Activated T-cell treated with anti-CD3 and anti-CD28 coated beads, Interleukin-2, amount 50 U/mL, for 4 hours (primary cell): Measurements from ENCODE around the gene PLAGL1. TPM values are rescaled to one million over a fixed set of nuclear protein-coding genes. Genes with fewer than 3 reads are reported as not detected.
"Not testable (repeated sequence)": the region's sequence is repeated elsewhere in the genome, so short reads cannot be mapped to it uniquely, and the experiment has no call there.

Experiments
- ATAC-seq, 2 donors: fragments of 200-7000 bp; cut with Tn5 transposase; one replicate each; pipeline ENCODE4 v1.10.0; 2021
- DNase-seq: peaks from one replicate; pipeline ENCODE4 v3.0.0-alpha.2; 2020
- H3K27me3 Mint-ChIP-seq: one replicate; pipeline ENCODE4 v1.8.0; 2021; ENCODE audit warnings: low read depth, mixed read lengths
- H3K36me3 Mint-ChIP-seq: one replicate; pipeline ENCODE4 v1.8.0; 2022; ENCODE audit warnings: mixed read lengths; ENCODE audit not compliant: insufficient read depth
- H3K4me1 Mint-ChIP-seq: one replicate; pipeline ENCODE4 v1.8.0; 2021; ENCODE audit warnings: low read depth, mixed read lengths
- H3K4me3 Mint-ChIP-seq: one replicate; pipeline ENCODE4 v1.8.0; 2021; ENCODE audit warnings: mild to moderate bottlenecking, moderate library complexity, mixed read lengths
- H3K9me3 Mint-ChIP-seq: one replicate; pipeline ENCODE4 v1.8.0; 2021; ENCODE audit warnings: mixed read lengths
- total RNA-seq, 3 donors: library from RNA; stranded (reverse); gene quantifications; one replicate each; pipeline ENCODE4 v1.2.1, GENCODE V29; 2021

PLAGL1 gene, protein sequence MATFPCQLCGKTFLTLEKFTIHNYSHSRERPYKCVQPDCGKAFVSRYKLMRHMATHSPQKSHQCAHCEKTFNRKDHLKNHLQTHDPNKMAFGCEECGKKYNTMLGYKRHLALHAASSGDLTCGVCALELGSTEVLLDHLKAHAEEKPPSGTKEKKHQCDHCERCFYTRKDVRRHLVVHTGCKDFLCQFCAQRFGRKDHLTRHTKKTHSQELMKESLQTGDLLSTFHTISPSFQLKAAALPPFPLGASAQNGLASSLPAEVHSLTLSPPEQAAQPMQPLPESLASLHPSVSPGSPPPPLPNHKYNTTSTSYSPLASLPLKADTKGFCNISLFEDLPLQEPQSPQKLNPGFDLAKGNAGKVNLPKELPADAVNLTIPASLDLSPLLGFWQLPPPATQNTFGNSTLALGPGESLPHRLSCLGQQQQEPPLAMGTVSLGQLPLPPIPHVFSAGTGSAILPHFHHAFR
- 1 to 10 TPM; 6.5 to 8.9 (median 7.8) TPM for total RNA-seq

DNA sequence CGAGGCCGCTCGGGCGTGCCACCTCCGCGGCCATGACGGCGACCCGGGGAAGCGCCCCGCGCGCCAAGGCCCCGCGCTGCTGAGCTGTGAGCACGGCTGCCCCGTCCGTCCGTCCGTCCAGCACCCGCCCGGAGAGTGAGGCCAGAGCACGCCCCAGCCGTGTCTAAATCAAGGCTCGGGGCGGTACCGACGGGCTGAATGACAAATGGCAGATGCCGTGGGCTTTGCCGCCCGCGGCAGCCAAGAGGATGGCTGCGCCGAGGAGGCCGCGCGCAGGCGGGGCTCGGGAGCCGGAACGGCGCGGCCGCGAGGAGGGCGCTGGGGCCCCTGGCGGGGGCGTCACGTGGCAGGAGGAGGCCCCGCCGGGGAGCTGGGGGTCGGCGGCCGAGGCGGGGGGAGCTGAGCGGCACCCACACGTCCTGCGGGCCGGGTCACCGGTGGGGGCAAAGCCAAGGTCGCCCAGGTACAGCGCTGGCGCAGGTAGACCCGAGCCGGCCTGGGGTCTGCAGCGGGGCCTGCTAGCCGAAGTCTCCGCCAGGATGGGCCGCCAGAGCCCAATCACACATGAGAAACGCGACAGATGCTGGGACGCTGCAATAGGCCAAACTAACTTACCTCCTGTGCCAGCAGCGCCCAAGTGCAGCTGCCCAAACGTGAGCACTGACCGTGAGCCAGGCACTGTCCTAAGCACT lies at the start of gene PLAGL1:
PLAGL1 (minus strand) TSS at position 140 of the 692 bp plus-strand sequence. CDS start 60,123 bp downstream, outside the sequence.
- ATAC-seq = peak; percentile 82 to 85
- Mint-ChIP-seq H3K4me3 (peak within 1 kb of the TSS; percentile 73), H3K4me1 (peaks cover 8% of the 10 kb centered on the region), H3K9me3 (peaks cover under 1% of the 10 kb centered on the region), H3K27me3 (peaks cover 19% of the 10 kb centered on the region), H3K36me3 (no peaks in the 10 kb centered on the region)
- DNase-seq = peak; percentile 4

DNA sequence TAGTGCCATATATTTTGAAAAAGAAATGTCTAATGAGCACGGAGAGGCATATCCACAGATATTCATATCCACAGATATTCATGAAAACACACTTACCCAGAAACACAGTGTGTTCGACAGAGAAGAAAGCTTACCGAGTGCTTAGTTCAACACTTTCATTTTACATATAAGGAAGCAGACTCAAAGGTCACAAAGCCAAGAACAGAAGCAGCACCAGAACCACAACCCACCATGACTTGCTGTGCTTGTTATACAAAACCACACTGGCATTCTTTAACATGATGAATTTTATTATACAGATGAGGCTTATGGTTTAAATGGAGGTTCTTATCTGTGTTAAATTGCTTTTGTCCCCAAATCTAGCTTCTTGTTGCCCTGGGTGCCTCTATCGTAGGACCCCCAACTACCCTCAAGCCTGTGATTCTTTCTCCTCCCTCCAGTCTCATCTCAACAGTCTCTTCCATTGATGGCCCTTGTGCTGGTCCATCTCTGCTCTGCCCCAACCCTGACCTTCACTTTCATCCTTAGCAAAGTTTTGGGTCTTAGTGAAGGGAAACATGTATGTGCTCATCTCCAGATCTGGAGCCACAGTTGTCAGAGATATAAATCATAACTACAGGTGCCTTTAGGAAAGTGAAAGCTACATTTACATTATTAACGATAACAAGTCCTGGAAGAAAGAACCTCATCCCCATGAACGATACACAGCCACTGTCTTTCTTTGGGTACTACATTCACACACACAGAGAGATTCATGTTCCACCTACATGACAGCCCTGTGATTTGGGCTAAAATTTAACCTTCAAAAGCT lies 47.3 kb upstream of the PLAGL1 start:
- peaks cover 32% of the 10 kb centered on the region for H3K4me1 Mint-ChIP-seq
- no peaks in the 10 kb centered on the region for H3K9me3 Mint-ChIP-seq
- H3K27me3 Mint-ChIP-seq = no peaks in the 10 kb centered on the region
- no peaks in the 10 kb centered on the region for H3K36me3 Mint-ChIP-seq
- peak; percentile 27 for DNase-seq
- peak overlapping the region; percentile 66 for H3K4me3 Mint-ChIP-seq
- ATAC-seq = peak; percentile 89 to 91

DNA sequence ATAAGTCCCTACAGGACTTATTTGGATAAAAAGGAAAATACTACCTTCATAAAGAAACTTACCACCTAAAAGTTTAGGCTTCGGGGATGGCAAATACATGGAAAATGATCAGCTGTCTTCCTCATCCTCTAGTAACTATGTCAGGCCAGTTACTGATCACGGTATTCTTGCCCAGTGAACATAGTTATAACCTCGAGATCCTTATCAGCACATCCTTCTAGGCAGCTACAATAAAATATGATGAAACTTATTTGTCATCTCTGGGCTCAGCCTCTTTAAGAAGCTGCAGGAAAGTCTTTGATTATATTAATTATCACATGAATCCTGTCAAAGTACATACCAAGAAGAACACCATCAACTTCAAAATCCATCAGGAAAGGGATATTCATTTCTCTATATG lies 45.5 kb upstream of the PLAGL1 start:
- no peaks in the 10 kb centered on the region for H3K36me3 Mint-ChIP-seq
- no peak for DNase-seq
- peaks cover 32% of the 10 kb centered on the region for H3K4me1 Mint-ChIP-seq
- H3K9me3 Mint-ChIP-seq = no peaks in the 10 kb centered on the region
- H3K27me3 Mint-ChIP-seq = no peaks in the 10 kb centered on the region
- no peak overlapping the region for H3K4me3 Mint-ChIP-seq
- no peak for ATAC-seq

DNA sequence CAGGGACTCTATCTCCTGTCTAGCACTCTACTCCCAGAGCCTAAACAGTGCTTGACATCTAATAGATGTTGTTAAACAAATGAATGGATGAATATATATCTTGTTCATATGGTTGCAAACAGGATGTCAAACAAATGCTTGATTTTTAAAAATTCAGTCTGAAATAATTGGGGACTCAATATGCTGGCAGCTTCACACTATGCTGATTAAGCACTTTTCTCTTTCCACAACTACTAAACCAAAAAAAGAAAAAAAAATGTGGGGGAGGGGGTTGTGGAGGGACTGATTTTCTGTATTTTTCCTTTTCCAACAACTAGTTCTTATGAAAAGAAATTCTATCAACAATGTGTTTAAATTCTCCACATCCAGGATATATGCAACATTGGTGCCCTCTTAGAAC lies 44.4 kb upstream of the PLAGL1 start:
- Mint-ChIP-seq H3K4me1 (peaks cover 32% of the 10 kb centered on the region), H3K9me3 (no peaks in the 10 kb centered on the region), H3K27me3 (no peaks in the 10 kb centered on the region), H3K4me3 (no peak overlapping the region), H3K36me3 (no peaks in the 10 kb centered on the region)
- DNase-seq (no peak), ATAC-seq (no peak)

DNA sequence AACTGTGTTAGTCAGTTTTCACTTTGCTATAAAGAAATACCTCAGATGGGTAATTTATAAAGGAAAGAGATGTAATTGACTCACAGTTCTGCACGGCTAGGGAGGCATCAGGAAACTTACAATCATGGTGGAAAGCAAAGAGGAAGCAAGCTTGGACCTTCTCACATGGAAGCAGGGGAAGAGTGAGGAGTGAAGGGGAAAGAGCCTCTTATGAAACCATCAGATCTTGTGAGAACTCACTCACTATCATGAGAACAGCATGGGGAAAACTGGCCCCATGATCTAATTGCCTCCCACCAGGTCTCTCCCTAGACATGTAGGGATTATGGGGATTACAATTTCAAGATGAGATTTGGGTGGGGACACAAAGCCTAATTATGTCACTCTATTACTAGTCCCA lies 41.3 kb upstream of the PLAGL1 start:
- no peak for ATAC-seq

DNA sequence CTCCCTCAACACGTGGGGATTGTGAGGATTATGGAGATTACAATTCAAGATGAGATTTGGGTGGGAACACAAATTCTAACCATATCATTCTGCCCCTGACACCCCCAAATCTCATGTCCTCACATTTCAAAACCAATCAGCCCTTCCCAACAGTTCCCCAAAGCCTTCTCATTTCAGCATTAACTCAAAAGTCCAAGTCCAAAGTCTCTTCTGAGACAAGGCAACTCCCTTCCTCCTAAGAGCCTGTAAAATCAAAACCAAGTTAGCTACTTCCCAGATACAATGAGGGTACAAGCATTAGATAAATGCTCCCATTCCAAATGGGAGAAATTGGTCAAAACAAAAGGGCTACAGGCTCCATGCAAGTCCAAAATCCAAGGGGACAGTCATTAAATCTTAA lies 39.6 kb upstream of the PLAGL1 start:
- DNase-seq (no peak), ATAC-seq (no peak)
- H3K4me3 Mint-ChIP-seq = no peak overlapping the region
- no peaks in the 10 kb centered on the region for H3K9me3 Mint-ChIP-seq
- H3K4me1 Mint-ChIP-seq = peaks cover 1% of the 10 kb centered on the region
- no peaks in the 10 kb centered on the region for H3K27me3 Mint-ChIP-seq
- H3K36me3 Mint-ChIP-seq = no peaks in the 10 kb centered on the region

More for the DNA sequence above, 41.3 kb upstream of the PLAGL1 start:
- DNase-seq = no peak
- peaks cover 13% of the 10 kb centered on the region for H3K4me1 Mint-ChIP-seq
- H3K9me3 Mint-ChIP-seq = no peaks in the 10 kb centered on the region
- no peaks in the 10 kb centered on the region for H3K27me3 Mint-ChIP-seq
- H3K36me3 Mint-ChIP-seq = no peaks in the 10 kb centered on the region
- H3K4me3 Mint-ChIP-seq = no peak overlapping the region

DNA sequence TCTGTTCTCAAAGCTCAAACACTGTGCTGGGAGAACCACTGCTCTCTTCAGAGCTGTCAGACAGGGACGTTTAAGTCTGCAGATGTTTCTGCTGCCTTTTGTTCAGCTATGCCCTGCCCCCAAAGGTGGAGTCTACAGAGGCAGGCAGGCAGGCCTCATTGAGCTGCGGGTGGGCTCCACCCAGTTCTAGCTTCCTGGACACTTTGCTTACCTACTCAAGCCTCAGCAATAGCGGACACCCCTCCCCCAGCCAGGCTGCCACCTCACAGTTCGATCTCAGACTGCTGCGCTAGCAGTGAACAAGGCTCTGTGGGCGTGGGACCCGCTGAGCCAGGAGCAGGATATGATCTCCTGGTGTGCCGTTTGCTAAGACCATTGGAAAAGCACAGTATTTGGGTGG lies 38.6 kb upstream of the PLAGL1 start:
- H3K27me3 Mint-ChIP-seq, H3K36me3 Mint-ChIP-seq, H3K4me1 Mint-ChIP-seq, DNase-seq, ATAC-seq, H3K9me3 Mint-ChIP-seq, H3K4me3 Mint-ChIP-seq: not testable (repeated sequence)

DNA sequence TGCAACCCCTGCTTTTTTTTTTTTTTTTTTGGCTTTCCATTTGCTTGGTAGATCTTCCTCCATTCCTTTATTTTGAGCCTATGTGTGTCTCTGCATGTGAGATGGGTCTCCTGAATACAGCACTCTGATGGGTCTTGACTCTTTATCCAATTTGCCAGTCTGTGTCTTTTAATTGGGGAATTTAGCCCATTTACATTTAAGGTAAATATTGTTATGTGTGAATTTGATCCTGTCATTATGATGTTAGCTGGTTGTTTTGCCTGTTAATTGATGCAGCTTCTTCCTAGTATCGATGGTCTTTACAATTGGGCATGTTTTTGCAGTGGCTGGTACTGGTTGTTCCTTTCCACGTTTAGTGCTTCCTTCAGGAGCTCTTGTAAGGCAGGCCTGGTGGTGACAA lies 36.9 kb upstream of the PLAGL1 start:
- H3K9me3 Mint-ChIP-seq, H3K4me1 Mint-ChIP-seq, H3K4me3 Mint-ChIP-seq, H3K27me3 Mint-ChIP-seq, DNase-seq, ATAC-seq, H3K36me3 Mint-ChIP-seq: not testable (repeated sequence)

DNA sequence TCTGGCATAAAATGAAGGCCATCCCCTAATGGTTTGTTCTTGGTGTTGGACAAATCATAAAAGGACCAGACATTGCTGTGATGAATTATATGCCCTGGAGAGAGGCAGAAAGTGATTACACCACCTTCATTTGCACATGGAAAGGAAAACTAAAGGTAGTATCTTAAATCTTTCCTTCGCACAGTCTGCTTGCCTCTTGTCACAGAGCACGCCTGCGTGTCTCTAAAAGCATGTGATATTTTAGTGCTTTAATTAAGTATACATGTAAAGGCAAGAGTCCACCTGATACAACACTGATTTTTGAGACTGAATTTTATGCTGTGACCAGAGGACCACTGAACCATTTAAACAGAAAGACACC lies 28.8 kb upstream of the PLAGL1 start:
- Mint-ChIP-seq H3K4me3 (no peak overlapping the region), H3K9me3 (peaks cover 4% of the 10 kb centered on the region), H3K36me3 (no peaks in the 10 kb centered on the region), H3K27me3 (no peaks in the 10 kb centered on the region), H3K4me1 (peaks cover 14% of the 10 kb centered on the region)
- ATAC-seq = no peak
- no peak for DNase-seq

DNA sequence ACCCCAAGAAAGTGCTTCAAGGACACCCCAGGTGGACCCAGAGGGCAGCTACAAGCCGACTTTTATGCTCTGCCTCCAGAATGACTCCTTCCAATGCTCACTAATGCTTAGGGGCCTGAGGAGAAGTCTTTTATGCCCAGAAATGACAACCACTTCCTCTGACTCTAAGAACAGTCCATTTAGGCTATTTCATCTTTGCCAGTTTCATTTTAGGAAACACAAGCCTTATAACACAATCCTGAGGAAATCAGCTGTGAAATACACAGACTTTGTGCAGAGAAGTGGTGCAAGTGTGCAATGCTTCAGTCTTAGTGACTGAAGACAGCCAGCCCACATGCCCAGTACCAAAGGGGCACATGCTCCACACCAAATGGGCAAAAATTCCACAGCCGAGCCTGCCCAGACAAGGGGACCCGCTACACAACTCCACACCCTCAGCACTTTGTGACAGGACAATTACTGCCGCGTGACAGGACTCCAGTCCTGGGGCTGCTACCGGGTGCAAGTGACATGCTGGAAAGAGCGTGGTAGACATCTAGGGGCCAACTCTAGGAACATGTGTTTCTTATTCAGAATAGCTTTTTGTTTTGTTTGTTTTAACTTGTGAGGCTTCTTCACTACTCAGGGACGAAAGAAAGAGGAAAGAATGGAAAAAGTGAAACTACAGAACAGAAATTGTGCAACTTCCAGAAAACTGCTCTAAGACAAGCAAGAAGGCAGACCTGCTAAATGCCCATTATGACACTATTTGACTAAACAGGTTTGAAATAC lies 28.2 kb upstream of the PLAGL1 start:
- DNase-seq (no peak), ATAC-seq (peak in 1 of 2 donors; percentile 27)
- Mint-ChIP-seq H3K4me1 (peaks cover 14% of the 10 kb centered on the region), H3K9me3 (peaks cover 4% of the 10 kb centered on the region), H3K27me3 (no peaks in the 10 kb centered on the region), H3K36me3 (no peaks in the 10 kb centered on the region), H3K4me3 (peak overlapping the region; percentile 16)

DNA sequence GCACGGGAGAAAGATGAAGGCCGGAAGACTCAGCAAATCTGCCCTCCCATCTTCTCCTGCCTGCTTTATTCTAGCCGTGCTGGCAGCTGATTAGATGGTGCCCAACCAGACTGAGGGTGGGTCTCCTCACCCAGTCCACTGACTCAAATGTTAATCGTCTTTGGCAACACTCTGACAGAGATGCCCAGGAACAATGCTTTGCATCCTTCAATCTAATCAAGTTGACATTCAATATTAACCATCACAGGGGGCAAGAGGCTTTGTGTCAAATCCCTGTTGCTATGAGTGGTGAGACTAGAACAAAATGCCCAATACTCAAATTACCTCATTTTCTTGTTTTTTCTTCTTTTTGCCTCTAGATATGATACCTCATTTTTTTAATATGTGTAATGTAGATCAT lies 27.4 kb upstream of the PLAGL1 start:
- DNase-seq = no peak
- H3K36me3 Mint-ChIP-seq = no peaks in the 10 kb centered on the region
- ATAC-seq = no peak
- H3K27me3 Mint-ChIP-seq = no peaks in the 10 kb centered on the region
- peaks cover 14% of the 10 kb centered on the region for H3K4me1 Mint-ChIP-seq
- H3K4me3 Mint-ChIP-seq = no peak overlapping the region
- peaks cover 4% of the 10 kb centered on the region for H3K9me3 Mint-ChIP-seq

DNA sequence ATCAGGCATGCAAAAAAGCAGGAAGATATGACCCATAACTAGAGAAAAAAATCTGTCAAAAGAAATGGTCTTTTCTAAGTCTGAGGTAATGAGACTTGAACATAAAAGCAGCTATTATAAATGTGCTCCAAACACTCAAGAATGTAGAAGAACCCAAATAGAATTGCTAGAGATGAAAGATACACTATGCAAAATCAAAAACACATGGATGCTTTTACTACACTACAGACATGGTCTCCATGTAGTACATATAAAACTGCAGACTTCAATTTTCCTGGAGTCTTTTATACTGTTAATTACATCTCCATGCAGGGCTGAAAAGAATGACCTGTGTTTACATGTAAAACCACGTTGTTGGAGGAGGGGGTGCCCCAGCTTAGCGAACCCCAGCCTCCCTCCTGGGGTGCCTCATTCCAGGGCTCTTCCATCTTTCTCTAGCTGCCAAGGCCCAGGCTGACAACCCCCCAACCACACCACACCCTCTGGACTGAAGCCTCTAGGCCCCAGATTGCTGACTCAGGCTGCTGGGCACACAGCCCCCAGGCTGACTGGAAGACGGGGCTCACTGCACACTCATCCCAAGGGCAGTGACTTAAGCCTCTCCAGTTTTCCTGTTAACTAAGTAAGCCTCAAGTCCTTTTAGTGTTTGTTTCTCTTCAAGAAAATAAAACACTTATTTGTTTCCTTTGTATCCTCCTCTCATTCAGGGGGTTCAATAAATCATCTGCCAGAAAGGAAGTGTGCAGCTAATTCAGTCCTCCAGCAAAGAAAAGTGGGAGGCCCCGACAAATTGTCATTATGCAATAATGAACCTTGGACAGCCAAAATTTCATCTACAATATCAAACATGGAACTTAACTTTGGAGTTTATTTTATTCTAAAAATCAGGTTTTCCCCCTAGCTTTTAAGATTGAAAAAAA lies 26.0 kb upstream of the PLAGL1 start:
- DNase-seq (no peak), ATAC-seq (no peak)
- H3K27me3 Mint-ChIP-seq = no peaks in the 10 kb centered on the region
- H3K4me1 Mint-ChIP-seq = peaks cover 14% of the 10 kb centered on the region
- peaks cover 4% of the 10 kb centered on the region for H3K9me3 Mint-ChIP-seq
- no peaks in the 10 kb centered on the region for H3K36me3 Mint-ChIP-seq
- no peak overlapping the region for H3K4me3 Mint-ChIP-seq

DNA sequence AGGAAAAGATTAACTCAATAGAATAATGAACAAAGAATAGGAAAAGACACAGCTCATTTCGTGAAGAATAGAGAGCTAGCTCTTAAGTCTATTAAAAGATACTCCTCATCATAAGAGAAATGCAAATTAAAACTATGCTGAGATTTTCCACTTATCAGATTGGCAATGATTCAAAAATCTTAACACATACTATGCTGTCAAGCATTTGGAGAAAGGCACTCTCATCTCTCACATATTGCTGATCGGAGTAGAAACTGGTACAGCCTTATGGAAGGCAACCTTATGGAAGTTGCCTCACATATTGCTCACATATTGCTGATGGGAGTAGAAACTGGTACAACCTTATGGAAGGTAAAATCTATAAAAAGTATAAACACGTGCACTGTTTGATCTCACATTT lies 21.4 kb upstream of the PLAGL1 start:
- H3K4me3 Mint-ChIP-seq = no peak overlapping the region
- DNase-seq (no peak), ATAC-seq (no peak)
- no peaks in the 10 kb centered on the region for H3K27me3 Mint-ChIP-seq
- no peaks in the 10 kb centered on the region for H3K4me1 Mint-ChIP-seq
- H3K9me3 Mint-ChIP-seq = peaks cover 4% of the 10 kb centered on the region
- H3K36me3 Mint-ChIP-seq = no peaks in the 10 kb centered on the region
